ENCODE data around the gene ARAP1.

Gene ARAP1

GRCh38 chr11:72669527-72669926 is 82.7 kb downstream of the ARAP1 start:
- no peak overlapping the region for H3K27ac Mint-ChIP-seq
- peaks cover 14% of the 10 kb centered on the region for H3K4me1 Mint-ChIP-seq
- H3K4me3 Mint-ChIP-seq: no peak overlapping the region
- no peaks in the 10 kb centered on the region for H3K9me3 Mint-ChIP-seq
- no peak for DNase-seq (ENCODE audit: low spot score in 2 of 2)
- ATAC-seq (ENCODE audit: low read depth): no peak
- H3K36me3 Mint-ChIP-seq: no peaks in the 10 kb centered on the region
- H3K27me3 Mint-ChIP-seq: peaks cover 32% of the 10 kb centered on the region

- Mint-ChIP-seq H3K9me3 (no peaks in the 10 kb centered on the region), H3K4me1 (peaks cover 12% of the 10 kb centered on the region), H3K27me3 (peaks cover 31% of the 10 kb centered on the region), H3K4me3 (no peak overlapping the region), H3K27ac (no peak overlapping the region), H3K36me3 (no peaks in the 10 kb centered on the region)
- DNase-seq (ENCODE audit: low spot score in 2 of 2) (no peak), ATAC-seq (ENCODE audit: low read depth) (peak; percentile 22)
These were observed 83.4 kb downstream of the ARAP1 start for GRCh38 chr11:72668629-72669347.

- peaks cover 22% of the 10 kb centered on the region for H3K27me3 Mint-ChIP-seq
- H3K36me3 Mint-ChIP-seq: no peaks in the 10 kb centered on the region
These were observed 86.2 kb downstream of the ARAP1 start for GRCh38 chr11:72665911-72666472.

GRCh38 chr11:72662036-72662435 is 90.2 kb downstream of the ARAP1 start:
- no peaks in the 10 kb centered on the region for H3K9me3 Mint-ChIP-seq
- ATAC-seq (ENCODE audit: low read depth) (no peak), DNase-seq (ENCODE audit: low spot score in 2 of 2) (no peak)
- H3K27ac Mint-ChIP-seq: no peak overlapping the region
- no peaks in the 10 kb centered on the region for H3K4me1 Mint-ChIP-seq
- H3K36me3 Mint-ChIP-seq: no peaks in the 10 kb centered on the region
- H3K27me3 Mint-ChIP-seq: peaks cover 25% of the 10 kb centered on the region
- H3K4me3 Mint-ChIP-seq: no peak overlapping the region

More at GRCh38 chr11:72665911-72666472, 86.2 kb downstream of the ARAP1 start:
- peaks cover 1% of the 10 kb centered on the region for H3K4me1 Mint-ChIP-seq
- H3K4me3 Mint-ChIP-seq: no peak overlapping the region
- ATAC-seq (ENCODE audit: low read depth) (no peak), DNase-seq (ENCODE audit: low spot score in 2 of 2) (no peak)
- no peak overlapping the region for H3K27ac Mint-ChIP-seq
- H3K9me3 Mint-ChIP-seq: no peaks in the 10 kb centered on the region

GRCh38 chr11:72661486-72661885 is 90.7 kb downstream of the ARAP1 start:
- Mint-ChIP-seq H3K27ac (no peak overlapping the region), H3K9me3 (no peaks in the 10 kb centered on the region), H3K36me3 (no peaks in the 10 kb centered on the region), H3K4me1 (no peaks in the 10 kb centered on the region), H3K27me3 (peaks cover 27% of the 10 kb centered on the region), H3K4me3 (no peak overlapping the region)
- DNase-seq (ENCODE audit: low spot score in 2 of 2): no peak
- no peak for ATAC-seq (ENCODE audit: low read depth)

GRCh38 chr11:72658989-72659640 is 93.1 kb downstream of the ARAP1 start:
- Mint-ChIP-seq H3K27ac (no peak overlapping the region), H3K4me3 (no peak overlapping the region)
- no peak for ATAC-seq (ENCODE audit: low read depth)

GRCh38 chr11:72657411-72658100 is 94.7 kb downstream of the ARAP1 start:
- H3K27me3 Mint-ChIP-seq: peaks cover 25% of the 10 kb centered on the region
- no peak overlapping the region for H3K27ac Mint-ChIP-seq
- DNase-seq (ENCODE audit: low spot score in 2 of 2): no peak
- no peak for ATAC-seq (ENCODE audit: low read depth)
- no peaks in the 10 kb centered on the region for H3K36me3 Mint-ChIP-seq
- no peak overlapping the region for H3K4me3 Mint-ChIP-seq
- peaks cover 3% of the 10 kb centered on the region for H3K4me1 Mint-ChIP-seq
- no peaks in the 10 kb centered on the region for H3K9me3 Mint-ChIP-seq

More at GRCh38 chr11:72658989-72659640, 93.1 kb downstream of the ARAP1 start:
- Mint-ChIP-seq H3K36me3 (no peaks in the 10 kb centered on the region), H3K27me3 (peaks cover 25% of the 10 kb centered on the region), H3K9me3 (no peaks in the 10 kb centered on the region), H3K4me1 (no peaks in the 10 kb centered on the region)
- DNase-seq (ENCODE audit: low spot score in 2 of 2): no peak

GRCh38 chr11:72655896-72656464 is 96.2 kb downstream of the ARAP1 start:
- H3K9me3 Mint-ChIP-seq: no peaks in the 10 kb centered on the region
- no peak overlapping the region for H3K4me3 Mint-ChIP-seq
- no peaks in the 10 kb centered on the region for H3K36me3 Mint-ChIP-seq
- H3K27me3 Mint-ChIP-seq: peaks cover 21% of the 10 kb centered on the region
- peaks cover 3% of the 10 kb centered on the region for H3K4me1 Mint-ChIP-seq
- DNase-seq (ENCODE audit: low spot score in 2 of 2) (no peak), ATAC-seq (ENCODE audit: low read depth) (no peak)
- H3K27ac Mint-ChIP-seq: no peak overlapping the region

- Mint-ChIP-seq H3K9me3 (no peaks in the 10 kb centered on the region), H3K4me1 (peaks cover 3% of the 10 kb centered on the region), H3K36me3 (no peaks in the 10 kb centered on the region), H3K27ac (no peak overlapping the region), H3K4me3 (no peak overlapping the region), H3K27me3 (peaks cover 16% of the 10 kb centered on the region)
- no peak for ATAC-seq (ENCODE audit: low read depth)
- DNase-seq (ENCODE audit: low spot score in 2 of 2): no peak
These were observed 97.2 kb downstream of the ARAP1 start for GRCh38 chr11:72655014-72655413.

- DNase-seq (ENCODE audit: low spot score in 2 of 2) (no peak), ATAC-seq (ENCODE audit: low read depth) (no peak)
- H3K27ac Mint-ChIP-seq: no peak overlapping the region
- H3K4me1 Mint-ChIP-seq: peaks cover 5% of the 10 kb centered on the region
- H3K27me3 Mint-ChIP-seq: peaks cover 16% of the 10 kb centered on the region
- H3K36me3 Mint-ChIP-seq: no peaks in the 10 kb centered on the region
- H3K4me3 Mint-ChIP-seq: no peak overlapping the region
- no peaks in the 10 kb centered on the region for H3K9me3 Mint-ChIP-seq
These were observed 98.6 kb downstream of the ARAP1 start for GRCh38 chr11:72653649-72654048.

GRCh38 chr11:72652873-72653630 is 99.2 kb downstream of the ARAP1 start:
- ATAC-seq (ENCODE audit: low read depth) (no peak), DNase-seq (ENCODE audit: low spot score in 2 of 2) (no peak)
- Mint-ChIP-seq H3K9me3 (no peaks in the 10 kb centered on the region), H3K4me3 (no peak overlapping the region), H3K36me3 (no peaks in the 10 kb centered on the region), H3K27me3 (peaks cover 13% of the 10 kb centered on the region), H3K4me1 (peaks cover 6% of the 10 kb centered on the region), H3K27ac (no peak overlapping the region)

GRCh38 chr11:72652133-72652532 is 100.1 kb downstream of the ARAP1 start:
- H3K4me1 Mint-ChIP-seq: peaks cover 6% of the 10 kb centered on the region
- ATAC-seq (ENCODE audit: low read depth): no peak

GRCh38 chr11:72649215-72649976 is 102.8 kb downstream of the ARAP1 start:
- H3K4me3 Mint-ChIP-seq: no peak overlapping the region
- no peaks in the 10 kb centered on the region for H3K9me3 Mint-ChIP-seq
- no peak for ATAC-seq (ENCODE audit: low read depth)
- no peak for DNase-seq (ENCODE audit: low spot score in 2 of 2)
- peaks cover 5% of the 10 kb centered on the region for H3K27me3 Mint-ChIP-seq
- H3K27ac Mint-ChIP-seq: no peak overlapping the region
- no peaks in the 10 kb centered on the region for H3K36me3 Mint-ChIP-seq
- peaks cover 6% of the 10 kb centered on the region for H3K4me1 Mint-ChIP-seq

More at GRCh38 chr11:72652133-72652532, 100.1 kb downstream of the ARAP1 start:
- no peak overlapping the region for H3K27ac Mint-ChIP-seq
- no peaks in the 10 kb centered on the region for H3K9me3 Mint-ChIP-seq
- H3K4me3 Mint-ChIP-seq: no peak overlapping the region
- no peaks in the 10 kb centered on the region for H3K36me3 Mint-ChIP-seq
- DNase-seq (ENCODE audit: low spot score in 2 of 2): no peak
- peaks cover 13% of the 10 kb centered on the region for H3K27me3 Mint-ChIP-seq
